HepG2 (cell line): Measurements from ENCODE around the gene MAST1. TPM values are rescaled to one million over a fixed set of nuclear protein-coding genes. Genes with fewer than 3 reads are reported as not detected.

Experiments
- ARID3A ChIP-seq: IDR thresholded peaks from 2 replicates; pipeline ENCODE4 v1.6.1; 2012; ENCODE audit warnings: low read depth, low read length, improper control_type of control experiment
- ATF7-NPFF ChIP-seq: sonication (generic); formaldehyde crosslinking; IDR thresholded peaks from 2 replicates; pipeline ENCODE4 v1.8.1; 2023; ENCODE audit warnings: mild to moderate bottlenecking, low read depth, missing genetic modification reagents, moderate library complexity
- ETV5 ChIP-seq: IDR thresholded peaks from 2 replicates; pipeline ENCODE4 v1.6.1; 2018; ENCODE audit warnings: missing biosample characterization, missing genetic modification reagents, inconsistent platforms, borderline replicate concordance
- GMEB1 ChIP-seq: sonication (generic); formaldehyde crosslinking; IDR thresholded peaks from 2 replicates; pipeline ENCODE4 v1.5.1; 2020; ENCODE audit warnings: missing genetic modification reagents, mild to moderate bottlenecking, borderline replicate concordance
- MTA3 ChIP-seq: sonication (generic); formaldehyde crosslinking; IDR thresholded peaks from 2 replicates; pipeline ENCODE4 v1.4.0; 2020; ENCODE audit warnings: missing genetic modification reagents
- MXD1 ChIP-seq: sonication (generic); formaldehyde crosslinking; IDR thresholded peaks from 2 replicates; pipeline ENCODE4 v1.4.0; 2020; ENCODE audit warnings: mild to moderate bottlenecking, missing genetic modification reagents
- MYPOP ChIP-seq: sonication (generic); formaldehyde crosslinking; IDR thresholded peaks from 2 replicates; pipeline ENCODE4 v1.8.1; 2023; ENCODE audit warnings: mild to moderate bottlenecking, moderate library complexity, missing genetic modification reagents
- NFE2 ChIP-seq: sonication (generic); formaldehyde crosslinking; IDR thresholded peaks from 2 replicates; pipeline ENCODE4 v1.4.0; 2020; ENCODE audit warnings: missing genetic modification reagents
- NFIC ChIP-seq: IDR thresholded peaks from 2 replicates; pipeline ENCODE4 v1.6.1; 2012; ENCODE audit warnings: mild to moderate bottlenecking, low read length, inconsistent platforms
- NR1H2 ChIP-seq: sonication (generic); formaldehyde crosslinking; IDR thresholded peaks from 2 replicates; pipeline ENCODE4 v1.8.1; 2022; ENCODE audit warnings: low read depth, missing genetic modification reagents, borderline replicate concordance
- POGK ChIP-seq: sonication (generic); formaldehyde crosslinking; conservative IDR thresholded peaks from 2 replicates; pipeline ENCODE4 v1.8.0; 2022; ENCODE audit warnings: mild to moderate bottlenecking, moderate library complexity, missing genetic modification reagents
- RFX1 ChIP-seq: fragments of 450-650 bp; IDR thresholded peaks from 2 replicates; pipeline ENCODE4 v1.6.1; 2017
- RFX5 ChIP-seq: IDR thresholded peaks from 2 replicates; pipeline ENCODE4 v1.6.1; 2011; ENCODE audit warnings: low read depth, low read length, improper control_type of control experiment
- SNAPC2 ChIP-seq: sonication (generic); formaldehyde crosslinking; IDR thresholded peaks from 2 replicates; pipeline ENCODE4 v1.8.1; 2022; ENCODE audit warnings: mild to moderate bottlenecking, missing genetic modification reagents
- TAF15 ChIP-seq: fragments of 200-400 bp; formaldehyde crosslinking; IDR thresholded peaks from one replicate; pipeline ENCODE4 v1.6.1; 2018; ENCODE audit warnings: mild to moderate bottlenecking, low read depth, low read length; ENCODE audit not compliant: poor library complexity, severe bottlenecking
- TFE3 ChIP-seq: IDR thresholded peaks from 2 replicates; pipeline ENCODE4 v1.6.1; 2016
- ZBTB8A ChIP-seq: sonication (generic); formaldehyde crosslinking; IDR thresholded peaks from 2 replicates; pipeline ENCODE4 v1.4.0; 2020; ENCODE audit warnings: mild to moderate bottlenecking, low read depth, missing genetic modification reagents, borderline replicate concordance
- ZNF510 ChIP-seq: sonication (generic); formaldehyde crosslinking; IDR thresholded peaks from 2 replicates; pipeline ENCODE4 v1.4.0; 2020; ENCODE audit warnings: low read depth, mild to moderate bottlenecking, missing genetic modification reagents
- ZNF678 ChIP-seq: sonication (generic); formaldehyde crosslinking; IDR thresholded peaks from 2 replicates; pipeline ENCODE4 v1.4.0; 2020; ENCODE audit warnings: mild to moderate bottlenecking, missing genetic modification reagents
- ZNF83 ChIP-seq: sonication (generic); formaldehyde crosslinking; IDR thresholded peaks from 2 replicates; pipeline ENCODE4 v1.4.0; 2020; ENCODE audit warnings: missing genetic modification reagents, mild to moderate bottlenecking, borderline replicate concordance
- polyA plus RNA-seq, 8 experiments: library from polyadenylated mRNA; depleted of rRNA in 3 of 8; stranded (reverse) in 7 of 8; unstranded in 1 of 8; fragments of >200 nt; fragmentation: Illumina TruSeq in 4 of 8; extraction: Trizol in 4 of 8; gene quantifications; 2 replicates each; pipeline versions ENCODE4 v1.2.1 to v1.2.3, GENCODE V29; 2011 to 2016; ENCODE audit warnings: low read depth in 4 of 8, missing spikeins in 1 of 8, mixed read lengths in 1 of 8; ENCODE audit not compliant: insufficient read depth in 1 of 8
- total RNA-seq, 5 experiments: library from RNA; depleted of rRNA; stranded (reverse); fragments of >200 nt; fragmentation: Illumina TruSeq; extraction: Trizol; gene quantifications; 2 replicates each; pipeline ENCODE4 v1.2.3, GENCODE V29; 2016; ENCODE audit warnings: low read depth in 1 of 5

The MAST1 gene
- total and polyA plus RNA-seq, 2 of the 13 experiments (the other 11 are each of a cell fraction or from before 2014, with no cell fraction given), result 0.73 to 4.7 TPM

- peak; percentile 90 for TF ChIP-seq POGK (CRISPR knock-in tag)
- TF ChIP-seq MXD1 (CRISPR knock-in tag), result peak; percentile 92
- no peak for TF ChIP-seq ZBTB8A (CRISPR knock-in tag)
- no peak; the same call in 1 of the 2 replicates for TF ChIP-seq TFE3
- no peak for TF ChIP-seq RFX5
- TF ChIP-seq TAF15, result no peak
- TF ChIP-seq ZNF83 (CRISPR knock-in tag), result no peak; the same call in 1 of the 2 replicates
- no peak for TF ChIP-seq NFIC
- peak; percentile 77; the same call in 1 of the 2 replicates for TF ChIP-seq ATF7-NPFF
- peak; percentile 62; the same call in 1 of the 2 replicates for TF ChIP-seq ZNF678
- TF ChIP-seq SNAPC2 (CRISPR knock-in tag), result peak; percentile 46; the same call in 1 of the 2 replicates
- TF ChIP-seq MTA3 (CRISPR knock-in tag), result no peak
- no peak for TF ChIP-seq NFE2
- TF ChIP-seq GMEB1, result peak; percentile 100
- no peak for TF ChIP-seq ARID3A
- TF ChIP-seq ZNF510 (CRISPR knock-in tag), result peak; percentile 93; the same call in 1 of the 2 replicates
- TF ChIP-seq NR1H2 (CRISPR knock-in tag), result no peak
- TF ChIP-seq ETV5 (CRISPR knock-in tag), result peak; percentile 82
- 0 out of 2 replicates have a peak, but pooled peaks have one; percentile 23 for TF ChIP-seq MYPOP
- no peak for TF ChIP-seq RFX1
These were observed 31.9 kb upstream of the MAST1 start, which contains the start of gene RNASEH2A (continued) for GRCh38 chr19:12806242-12807081.
